ENCODE measurements around the gene PEG3.

Gene PEG3

GRCh38 chr19:56831255-56831654 lies 9.3 kb downstream of the PEG3 start:
- H3K79me2 ChIP-seq (ENCODE audit: low read length), result no peaks in the 10 kb centered on the region
- no peak overlapping the region for H3K9ac ChIP-seq (ENCODE audit: low read length)
- no peak overlapping the region for H3K4me2 ChIP-seq (ENCODE audit: low read length)

DNA sequence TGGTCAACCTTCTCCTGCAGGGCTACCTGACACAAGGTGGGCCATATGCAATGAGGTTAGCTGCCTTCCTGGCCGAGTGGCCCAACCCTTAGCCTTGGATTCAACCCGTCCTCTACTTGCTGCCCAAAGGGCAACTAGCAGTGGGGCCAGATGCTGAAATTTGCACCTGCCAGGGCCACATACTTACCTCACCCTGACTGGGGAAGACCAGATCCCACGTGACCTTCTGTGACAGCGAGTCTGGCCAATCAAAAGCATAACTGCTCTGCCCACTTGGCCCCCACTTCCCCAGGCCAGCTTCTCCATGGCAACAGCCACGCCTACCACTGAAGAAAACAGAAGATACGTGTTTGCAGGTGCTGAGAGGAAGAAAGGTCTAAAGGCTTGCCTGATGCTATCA lies 10.9 kb downstream of the PEG3 start:
- no peak for TF ChIP-seq EZH2phosphoT487 (IDR thresholded peaks at IDR 0.05; ENCODE audit: low read depth)
- TF ChIP-seq, protein P1, sequence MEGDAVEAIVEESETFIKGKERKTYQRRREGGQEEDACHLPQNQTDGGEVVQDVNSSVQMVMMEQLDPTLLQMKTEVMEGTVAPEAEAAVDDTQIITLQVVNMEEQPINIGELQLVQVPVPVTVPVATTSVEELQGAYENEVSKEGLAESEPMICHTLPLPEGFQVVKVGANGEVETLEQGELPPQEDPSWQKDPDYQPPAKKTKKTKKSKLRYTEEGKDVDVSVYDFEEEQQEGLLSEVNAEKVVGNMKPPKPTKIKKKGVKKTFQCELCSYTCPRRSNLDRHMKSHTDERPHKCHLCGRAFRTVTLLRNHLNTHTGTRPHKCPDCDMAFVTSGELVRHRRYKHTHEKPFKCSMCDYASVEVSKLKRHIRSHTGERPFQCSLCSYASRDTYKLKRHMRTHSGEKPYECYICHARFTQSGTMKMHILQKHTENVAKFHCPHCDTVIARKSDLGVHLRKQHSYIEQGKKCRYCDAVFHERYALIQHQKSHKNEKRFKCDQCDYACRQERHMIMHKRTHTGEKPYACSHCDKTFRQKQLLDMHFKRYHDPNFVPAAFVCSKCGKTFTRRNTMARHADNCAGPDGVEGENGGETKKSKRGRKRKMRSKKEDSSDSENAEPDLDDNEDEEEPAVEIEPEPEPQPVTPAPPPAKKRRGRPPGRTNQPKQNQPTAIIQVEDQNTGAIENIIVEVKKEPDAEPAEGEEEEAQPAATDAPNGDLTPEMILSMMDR (IDR thresholded peaks at IDR 0.05; ENCODE audit: low read depth, low read length), result no peak
- Histone ChIP-seq H3K36me3 (replicated peaks; ENCODE audit: low read depth, low read length) (no peaks in the 10 kb centered on the region), H3K9ac (ENCODE audit: low read length) (no peak overlapping the region), H4K20me1 (ENCODE audit: insufficient read depth, low read length) (no peaks in the 10 kb centered on the region), H3K79me2 (ENCODE audit: low read length) (no peaks in the 10 kb centered on the region), H3K9me3 (ENCODE audit: insufficient read depth, low read length) (peaks cover 10% of the 10 kb centered on the region; the same call in 1 of the 2 replicates), H3K27me3 (ENCODE audit: low read depth, low read length) (no peaks in the 10 kb centered on the region), H3K4me2 (ENCODE audit: low read length) (no peak overlapping the region), H3K4me3 (ENCODE audit: low read length) (no peak overlapping the region), H3K4me1 (ENCODE audit: low read length) (no peaks in the 10 kb centered on the region), H2AFZ (ENCODE audit: low read depth, low read length) (no peak overlapping the region), H3K27ac (ENCODE audit: low read length) (no peak overlapping the region)

More at GRCh38 chr19:56831255-56831654, 9.3 kb downstream of the PEG3 start:
- Histone ChIP-seq H3K36me3 (replicated peaks; ENCODE audit: low read depth, low read length) (no peaks in the 10 kb centered on the region), H3K9me3 (ENCODE audit: insufficient read depth, low read length) (peaks cover 10% of the 10 kb centered on the region; the same call in 1 of the 2 replicates), H3K27ac (ENCODE audit: low read length) (no peak overlapping the region), H3K27me3 (ENCODE audit: low read depth, low read length) (no peaks in the 10 kb centered on the region), H3K4me3 (ENCODE audit: low read length) (no peak overlapping the region), H3K4me1 (ENCODE audit: low read length) (no peaks in the 10 kb centered on the region), H2AFZ (ENCODE audit: low read depth, low read length) (no peak overlapping the region), H4K20me1 (ENCODE audit: insufficient read depth, low read length) (no peaks in the 10 kb centered on the region)
- no peak for TF ChIP-seq EZH2phosphoT487 (IDR thresholded peaks at IDR 0.05; ENCODE audit: low read depth)
- TF ChIP-seq, protein P1 (IDR thresholded peaks at IDR 0.05; ENCODE audit: low read depth, low read length), result no peak

GRCh38 chr19:56827708-56828107 lies 12.8 kb downstream of the PEG3 start:
- H3K79me2 ChIP-seq (ENCODE audit: low read length), result no peaks in the 10 kb centered on the region
- H4K20me1 ChIP-seq (ENCODE audit: insufficient read depth, low read length), result no peaks in the 10 kb centered on the region
- no peak overlapping the region for H3K27ac ChIP-seq (ENCODE audit: low read length)
- no peaks in the 10 kb centered on the region for H3K27me3 ChIP-seq (ENCODE audit: low read depth, low read length)
- no peak overlapping the region for H2AFZ ChIP-seq (ENCODE audit: low read depth, low read length)
- no peak overlapping the region for H3K9ac ChIP-seq (ENCODE audit: low read length)
- no peak for TF ChIP-seq EZH2phosphoT487 (IDR thresholded peaks at IDR 0.05; ENCODE audit: low read depth)
- TF ChIP-seq, protein P1 (IDR thresholded peaks at IDR 0.05; ENCODE audit: low read depth, low read length), result no peak
- H3K4me3 ChIP-seq (ENCODE audit: low read length), result no peak overlapping the region
- H3K9me3 ChIP-seq (ENCODE audit: insufficient read depth, low read length), result peaks cover 10% of the 10 kb centered on the region; the same call in 1 of the 2 replicates
- H3K36me3 ChIP-seq (replicated peaks; ENCODE audit: low read depth, low read length), result no peaks in the 10 kb centered on the region
- H3K4me2 ChIP-seq (ENCODE audit: low read length), result no peak overlapping the region
- H3K4me1 ChIP-seq (ENCODE audit: low read length), result no peaks in the 10 kb centered on the region

DNA sequence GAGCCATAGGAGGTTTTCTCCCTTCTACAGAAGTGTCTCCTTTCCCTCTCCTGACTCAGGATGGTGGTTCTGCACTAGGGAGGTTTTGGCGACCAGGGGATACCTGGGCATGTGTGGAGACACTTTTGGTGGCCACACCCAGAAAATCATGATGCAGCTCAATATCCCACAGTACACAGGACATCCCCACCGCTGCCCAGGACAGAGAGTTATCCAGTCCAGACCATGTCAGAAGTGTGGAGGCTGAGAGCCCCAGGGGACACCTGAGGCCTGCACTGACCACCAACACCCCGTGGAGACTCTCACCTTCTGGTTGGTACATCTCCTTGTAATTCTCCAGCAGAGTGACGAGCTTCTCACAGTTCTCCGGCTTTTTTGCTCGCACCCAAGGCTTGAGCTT lies 16.6 kb downstream of the PEG3 start:
- Histone ChIP-seq H3K9ac (ENCODE audit: low read length) (no peak overlapping the region), H3K27me3 (ENCODE audit: low read depth, low read length) (no peaks in the 10 kb centered on the region), H3K79me2 (ENCODE audit: low read length) (no peaks in the 10 kb centered on the region), H3K9me3 (ENCODE audit: insufficient read depth, low read length) (peaks cover 13% of the 10 kb centered on the region), H3K4me2 (ENCODE audit: low read length) (no peak overlapping the region), H2AFZ (ENCODE audit: low read depth, low read length) (no peak overlapping the region), H3K4me1 (ENCODE audit: low read length) (no peaks in the 10 kb centered on the region), H3K27ac (ENCODE audit: low read length) (no peak overlapping the region), H4K20me1 (ENCODE audit: insufficient read depth, low read length) (no peaks in the 10 kb centered on the region), H3K36me3 (replicated peaks; ENCODE audit: low read depth, low read length) (no peaks in the 10 kb centered on the region), H3K4me3 (ENCODE audit: low read length) (no peak overlapping the region)
- TF ChIP-seq EZH2phosphoT487 (IDR thresholded peaks at IDR 0.05; ENCODE audit: low read depth), result no peak
- TF ChIP-seq, protein P1 (IDR thresholded peaks at IDR 0.05; ENCODE audit: low read depth, low read length), result no peak
